B cell (primary cell): ENCODE data around the gene STAP1. TPM values are rescaled to one million over a fixed set of nuclear protein-coding genes. Genes with fewer than 3 reads are reported as not detected.

Experiments
- ATAC-seq: fragments of 200-7000 bp; cut with Tn5 transposase; one replicate; pipeline ENCODE4 v1.10.0; 2021; ENCODE audit warnings: low read depth, mild to moderate bottlenecking, moderate number of reproducible peaks, moderate library complexity
- CTCF ChIA-PET: fragments of 350-600 bp; sonication (Branson Sonifier 250); formaldehyde crosslinking; loops from one replicate; lab custom pipeline; 2021; ENCODE audit warnings: antibody characterized with exemption, inconsistent platforms; lab: Charles Lee
- POLR2A ChIA-PET: fragments of 350-600 bp; sonication (Branson Sonifier 250); formaldehyde crosslinking; loops from one replicate; lab custom pipeline; 2021; ENCODE audit warnings: antibody characterized with exemption; lab: Charles Lee
- DNase-seq: peaks from one replicate; pipeline ENCODE4 v3.0.0; 2013
- H2AFZ ChIP-seq: 2 replicates; pipeline ENCODE4 v1.6.1; 2012; ENCODE audit warnings: mild to moderate bottlenecking, low read depth, low read length; ENCODE audit not compliant: insufficient read depth, poor library complexity, severe bottlenecking
- H3K27ac ChIP-seq, 2 donors: 1 replicate in 1 of 2; 2 replicates in 1 of 2; pipeline ENCODE4 v1.5.1; 2012 to 2013; ENCODE audit warnings: low read length in 2 of 2, mild to moderate bottlenecking in 2 of 2, moderate library complexity in 1 of 2
- H3K27me3 ChIP-seq, 4 experiments: fragments of 200-600 bp in 1 of 4; sonication (generic) in 1 of 4; replicated peaks in 1 of 4; 1 replicate in 2 of 4; 2 replicates in 2 of 4; pipeline versions ENCODE4 v1.6.1 to v1.7.0; 2013 to 2016; ENCODE audit warnings: low read length in 3 of 4, mild to moderate bottlenecking in 2 of 4, mixed read lengths in 1 of 4, moderate library complexity in 1 of 4; ENCODE audit not compliant: insufficient read depth in 4 of 4, control insufficient read depth in 3 of 4; ENCODE audit errors: control extremely low read depth in 1 of 4
- H3K36me3 ChIP-seq, 2 experiments: replicated peaks in 1 of 2; 1 replicate in 1 of 2; 2 replicates in 1 of 2; pipeline versions ENCODE4 v1.6.1 to v1.7.1; 2013; ENCODE audit warnings: low read length in 1 of 2; ENCODE audit not compliant: insufficient read depth in 2 of 2, control insufficient read depth in 1 of 2; ENCODE audit errors: control extremely low read depth in 1 of 2, extremely low read depth in 1 of 2
- H3K4me1 ChIP-seq, 2 donors: fragments of 200-600 bp in 1 of 2; sonication (generic) in 1 of 2; 1 replicate in 1 of 2; 2 replicates in 1 of 2; pipeline versions ENCODE4 v1.5.1 to v1.6.1; 2013 to 2017; ENCODE audit warnings: low read length in 2 of 2; ENCODE audit not compliant: control insufficient read depth in 2 of 2, insufficient read depth in 2 of 2
- H3K4me2 ChIP-seq: replicated peaks from 2 replicates; pipeline ENCODE3; 2012; ENCODE audit warnings: mild to moderate bottlenecking, low read depth, low read length; ENCODE audit not compliant: poor library complexity, severe bottlenecking
- H3K4me3 ChIP-seq, 5 experiments: fragments of 200-600 bp in 1 of 5; sonication (generic) in 1 of 5; 1 replicate in 3 of 5; 2 replicates in 2 of 5; pipeline versions ENCODE4 v1.5.1 to v1.7.0; 2011 to 2016; ENCODE audit warnings: low read length in 4 of 5, mild to moderate bottlenecking in 4 of 5, low read depth in 2 of 5, control low read depth in 1 of 5, moderate library complexity in 1 of 5; ENCODE audit not compliant: insufficient read depth in 1 of 5; ENCODE audit errors: control extremely low read depth in 1 of 5, extremely low read depth in 1 of 5
- H3K79me2 ChIP-seq: fragments of 200-600 bp; sonication (generic); one replicate; pipeline ENCODE4 v1.6.0; 2016; ENCODE audit warnings: low read length; ENCODE audit not compliant: control insufficient read depth, insufficient read depth
- H3K9ac ChIP-seq: fragments of 200-600 bp; sonication (generic); 2 replicates; pipeline ENCODE4 v1.6.1; 2017; ENCODE audit warnings: mild to moderate bottlenecking, low read length, moderate library complexity
- H3K9me3 ChIP-seq, 3 donors: one replicate each; pipeline versions ENCODE4 v1.6.1 to v1.7.1; 2013; ENCODE audit warnings: low read length in 2 of 3; ENCODE audit not compliant: control insufficient read depth in 2 of 3, insufficient read depth in 1 of 3; ENCODE audit errors: control extremely low read depth in 1 of 3
- H4K20me1 ChIP-seq: 2 replicates; pipeline ENCODE4 v1.6.0; 2012; ENCODE audit warnings: mild to moderate bottlenecking, low read length; ENCODE audit not compliant: insufficient read depth, control insufficient read depth, poor library complexity, severe bottlenecking
- H3K27ac Mint-ChIP-seq: one replicate; pipeline ENCODE4 v1.8.0; 2021; ENCODE audit warnings: mixed read lengths
- H3K27me3 Mint-ChIP-seq: one replicate; pipeline ENCODE4 v1.8.0; 2021; ENCODE audit warnings: mixed read lengths
- H3K4me1 Mint-ChIP-seq: one replicate; pipeline ENCODE4 v1.8.0; 2021; ENCODE audit warnings: mixed read lengths
- H3K4me3 Mint-ChIP-seq: one replicate; pipeline ENCODE4 v1.8.0; 2021; ENCODE audit warnings: mixed read lengths
- H3K9me3 Mint-ChIP-seq: one replicate; pipeline ENCODE4 v1.8.0; 2022; ENCODE audit warnings: mixed read lengths; ENCODE audit not compliant: insufficient read depth
- EZH2 ChIP-seq: IDR thresholded peaks from 2 replicates; pipeline ENCODE4 v1.6.1; 2012; ENCODE audit warnings: borderline replicate concordance, low read depth, mild to moderate bottlenecking, moderate library complexity, low read length; ENCODE audit not compliant: insufficient read depth, poor library complexity, severe bottlenecking
- WGBS: methylation state at CpG from one replicate; pipeline ENCODE4 v1.1.5; 2013; ENCODE audit warnings: missing lambda C conversion rate; ENCODE audit not compliant: insufficient coverage; 5-methylcytosine and 5-hydroxymethylcytosine counted together
- intact Hi-C: fragments of 100-400 bp; cut with micrococcal nuclease; formaldehyde crosslinking; loops from one replicate; pipeline ENCODE4 v1.10.0; 2022
- polyA plus RNA-seq: library from polyadenylated mRNA; depleted of rRNA; stranded (reverse); fragments of >200 nt; gene quantifications from 2 replicates; pipeline ENCODE4 v1.2.3, GENCODE V29; 2012
- total RNA-seq, 2 donors: library from RNA; stranded (reverse); fragments of 120-200 nt in 1 of 2; gene quantifications; 1 replicate in 1 of 2; 2 replicates in 1 of 2; pipeline versions ENCODE4 v1.2.3 to v1.2.4, GENCODE V29; 2013 to 2022
- TF ChIP-seq, protein P1 (sequence below): fragments of 200-600 bp; IDR thresholded peaks from one replicate; pipeline ENCODE4 v1.8.0; 2022; ENCODE audit warnings: antibody characterized with exemption, mild to moderate bottlenecking

The STAP1 gene
- total and polyA plus RNA-seq, 2 donors (not counting 1 experiment from before 2014, with no cell fraction given): 52.6 to 63.0 TPM

DNA sequence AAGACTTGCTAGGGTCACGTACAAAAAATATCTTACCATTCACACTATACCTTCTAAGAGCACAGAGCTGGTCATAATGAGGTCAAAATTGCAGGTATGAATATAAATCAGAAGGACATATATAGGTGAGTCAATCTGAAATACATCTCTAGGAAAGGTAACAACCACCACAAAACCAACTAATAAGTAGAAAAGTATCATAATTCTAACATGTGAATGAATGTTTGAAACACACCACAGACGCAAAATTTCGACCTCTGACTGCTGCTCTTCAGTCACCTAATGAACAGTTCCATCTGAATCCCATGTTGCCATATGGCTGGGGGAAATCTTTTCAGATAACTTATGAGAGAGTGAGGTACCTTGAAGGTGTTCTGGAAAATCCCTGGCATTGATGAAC is 22.1 kb downstream of the STAP1 start:
- whole genome bisulfite sequencing: no CpG with 5 or more reads among the region's 3 CpGs
- no peaks in the 10 kb centered on the region for H3K27me3 ChIP-seq
- Mint-ChIP-seq H3K27me3 (no peaks in the 10 kb centered on the region), H3K27ac (peak overlapping the region; percentile 91), H3K4me1 (peaks cover 53% of the 10 kb centered on the region), H3K9me3 (no peaks in the 10 kb centered on the region), H3K4me3 (peak overlapping the region; percentile 72)
- intact Hi-C loops: no loop called here
- ATAC-seq: no peak
- H3K9ac ChIP-seq: peak overlapping the region; percentile 54
- peak overlapping the region; percentile 76 to 89 for H3K27ac ChIP-seq
- H2AFZ ChIP-seq: peak overlapping the region; percentile 73
- TF ChIP-seq, protein P1, sequence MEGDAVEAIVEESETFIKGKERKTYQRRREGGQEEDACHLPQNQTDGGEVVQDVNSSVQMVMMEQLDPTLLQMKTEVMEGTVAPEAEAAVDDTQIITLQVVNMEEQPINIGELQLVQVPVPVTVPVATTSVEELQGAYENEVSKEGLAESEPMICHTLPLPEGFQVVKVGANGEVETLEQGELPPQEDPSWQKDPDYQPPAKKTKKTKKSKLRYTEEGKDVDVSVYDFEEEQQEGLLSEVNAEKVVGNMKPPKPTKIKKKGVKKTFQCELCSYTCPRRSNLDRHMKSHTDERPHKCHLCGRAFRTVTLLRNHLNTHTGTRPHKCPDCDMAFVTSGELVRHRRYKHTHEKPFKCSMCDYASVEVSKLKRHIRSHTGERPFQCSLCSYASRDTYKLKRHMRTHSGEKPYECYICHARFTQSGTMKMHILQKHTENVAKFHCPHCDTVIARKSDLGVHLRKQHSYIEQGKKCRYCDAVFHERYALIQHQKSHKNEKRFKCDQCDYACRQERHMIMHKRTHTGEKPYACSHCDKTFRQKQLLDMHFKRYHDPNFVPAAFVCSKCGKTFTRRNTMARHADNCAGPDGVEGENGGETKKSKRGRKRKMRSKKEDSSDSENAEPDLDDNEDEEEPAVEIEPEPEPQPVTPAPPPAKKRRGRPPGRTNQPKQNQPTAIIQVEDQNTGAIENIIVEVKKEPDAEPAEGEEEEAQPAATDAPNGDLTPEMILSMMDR: no peak
- no peak for TF ChIP-seq EZH2
- DNase-seq: no peak
- peaks cover 75% of the 10 kb centered on the region for H3K79me2 ChIP-seq
- H3K4me1 ChIP-seq: peaks cover 40 to 52% of the 10 kb centered on the region in 2 donors
- peak overlapping the region in 1 of 5 experiments; percentile 34 for H3K4me3 ChIP-seq
- ChIA-PET CTCF (interaction anchor here (1.2 to 2.7 kb wide), 4 partner anchors 11 to 35 kb away, joined by 3 to 12 read pairs (median 4); partner anchors contain the start of gene CENPC), POLR2A (interaction anchor here (1.3 kb wide), 1 partner anchor 8 kb away, joined by 3 read pairs; no protein-coding TSS in a partner anchor)
- peaks cover 24 to 73% of the 10 kb centered on the region in 2 experiments for H3K36me3 ChIP-seq
- no peaks in the 10 kb centered on the region for H3K9me3 ChIP-seq
- H4K20me1 ChIP-seq: no peaks in the 10 kb centered on the region
- H3K4me2 ChIP-seq: peak overlapping the region; percentile 70

DNA sequence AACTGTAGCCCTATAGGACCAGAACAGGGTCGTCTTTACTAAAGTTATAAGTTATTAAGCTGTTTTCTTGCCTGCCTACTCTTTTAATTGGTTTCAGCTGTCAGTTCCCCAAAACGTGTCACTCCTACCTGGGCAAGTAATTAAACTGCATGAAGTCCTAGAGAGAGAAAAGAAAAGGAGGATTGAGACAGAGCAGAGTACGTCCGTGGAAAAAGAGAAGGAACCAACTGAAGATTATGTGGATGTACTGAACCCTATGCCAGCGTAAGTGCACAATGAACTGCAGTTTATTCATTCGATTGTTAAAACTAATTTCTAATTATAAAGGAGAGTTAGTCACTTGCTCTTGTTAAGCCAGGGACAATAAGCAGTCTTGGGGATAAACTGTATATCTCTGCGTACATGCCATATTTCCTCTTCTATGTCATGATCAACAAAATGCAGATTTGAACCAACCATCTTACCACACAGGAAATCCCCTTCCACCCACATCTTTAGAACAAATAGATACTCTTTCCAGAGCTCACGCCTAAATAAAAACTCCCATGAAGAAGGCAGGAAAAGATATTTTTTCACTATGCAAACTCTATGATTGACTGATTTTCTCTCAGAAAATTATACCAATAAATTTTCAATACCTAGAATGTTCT is 22.8 kb downstream of the STAP1 start:
- H3K4me2 ChIP-seq: peak overlapping the region; percentile 70
- peak; percentile 74 for DNase-seq
- POLR2A ChIA-PET: interaction anchor here (1.3 kb wide), 1 partner anchor 9 kb away, joined by 3 read pairs; no protein-coding TSS in a partner anchor
- no peaks in the 10 kb centered on the region for H3K27me3 ChIP-seq
- CTCF ChIA-PET: interaction anchor here (0.8 to 2.0 kb wide), 5 partner anchors 10 to 36 kb away, joined by 3 to 7 read pairs (median 4); partner anchors contain the start of gene CENPC
- peak; percentile 88 for ATAC-seq
- H4K20me1 ChIP-seq: no peaks in the 10 kb centered on the region
- no peaks in the 10 kb centered on the region for H3K9me3 ChIP-seq
- H3K27ac Mint-ChIP-seq: peak overlapping the region; percentile 91
- intact Hi-C loops: no loop called here
- H3K4me3 Mint-ChIP-seq: peak overlapping the region; percentile 72
- WGBS: 0% methylated on average over 2 of the region's 8 CpGs
- H2AFZ ChIP-seq: peak overlapping the region; percentile 73
- H3K4me1 Mint-ChIP-seq: peaks cover 47% of the 10 kb centered on the region
- no peak for TF ChIP-seq EZH2
- TF ChIP-seq, protein P1: no peak
- peak overlapping the region in 3 of 5 experiments; percentile 4 to 34 (median 20) for H3K4me3 ChIP-seq
- no peaks in the 10 kb centered on the region for H3K9me3 Mint-ChIP-seq
- peaks cover 24 to 67% of the 10 kb centered on the region in 2 experiments for H3K36me3 ChIP-seq
- peaks cover 74% of the 10 kb centered on the region for H3K79me2 ChIP-seq
- H3K4me1 ChIP-seq: peaks cover 32 to 44% of the 10 kb centered on the region in 2 donors
- no peaks in the 10 kb centered on the region for H3K27me3 Mint-ChIP-seq
- H3K9ac ChIP-seq: peak overlapping the region; percentile 54
- peak overlapping the region; percentile 76 to 89 for H3K27ac ChIP-seq
